Ectodermal cell (in vitro differentiated cells): ENCODE data around the gene CDHR1.

Experiments used
- H3K27ac ChIP-seq: 2 replicates; pipeline ENCODE4 v1.7.0; 2013; ENCODE audit warnings: mild to moderate bottlenecking, low read depth, low read length; ENCODE audit not compliant: insufficient read depth, poor library complexity, severe bottlenecking
- H3K27me3 ChIP-seq: 2 replicates; pipeline ENCODE4 v1.7.0; 2013; ENCODE audit warnings: mild to moderate bottlenecking, low read length; ENCODE audit not compliant: insufficient read depth, control insufficient read depth, poor library complexity, severe bottlenecking
- H3K36me3 ChIP-seq: one replicate; pipeline ENCODE4 v1.7.0; 2013; ENCODE audit warnings: low read length; ENCODE audit not compliant: control insufficient read depth, insufficient read depth
- H3K4me1 ChIP-seq: one replicate; pipeline ENCODE4 v1.7.0; 2013; ENCODE audit warnings: low read length; ENCODE audit not compliant: control insufficient read depth, insufficient read depth
- H3K4me3 ChIP-seq: 2 replicates; pipeline ENCODE4 v1.7.0; 2013; ENCODE audit warnings: low read depth, low read length, control low read depth; ENCODE audit not compliant: insufficient read depth
- H3K9me3 ChIP-seq: 2 replicates; pipeline ENCODE4 v1.7.0; 2013; ENCODE audit warnings: mild to moderate bottlenecking, low read length, moderate library complexity; ENCODE audit not compliant: control insufficient read depth
- WGBS, 2 experiments: methylation state at CpG; one replicate each; pipeline ENCODE4 v1.1.7; 2013; ENCODE audit warnings: missing lambda C conversion rate in 2 of 2; 5-methylcytosine and 5-hydroxymethylcytosine counted together

Gene CDHR1

DNA sequence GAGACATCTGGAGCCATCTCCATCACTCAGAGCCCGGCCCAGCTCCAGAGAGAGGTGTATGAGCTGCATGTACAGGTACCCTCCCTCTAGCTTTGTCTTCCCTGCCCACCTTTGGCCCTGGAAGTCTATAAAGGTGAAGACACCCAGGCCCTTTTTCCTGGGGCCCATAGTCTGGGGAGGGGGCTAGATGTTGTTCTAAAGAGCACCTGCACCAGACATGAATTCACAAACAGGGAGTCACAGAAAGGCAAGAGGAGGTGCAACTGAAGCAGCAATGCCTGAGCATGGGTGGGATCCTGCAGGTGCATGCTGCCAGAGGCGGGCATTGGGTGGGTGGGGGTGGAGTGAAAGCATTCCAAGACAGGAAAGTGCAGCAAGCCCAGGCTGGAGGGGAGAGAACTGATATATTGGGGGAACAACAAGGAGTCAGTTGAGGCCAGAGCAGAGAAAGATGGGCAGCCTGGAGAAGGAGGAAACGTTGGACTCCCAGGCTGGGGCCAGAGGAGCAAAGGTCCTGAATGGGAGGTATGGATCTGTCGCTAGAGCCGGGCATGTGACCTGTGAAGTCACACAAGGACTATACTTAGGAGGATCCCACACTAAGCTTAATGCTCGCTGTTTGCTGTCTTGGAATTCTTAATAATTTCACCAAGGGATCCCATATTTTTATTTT lies 11.7 kb downstream of the CDHR1 start:
- Histone ChIP-seq H3K36me3 (no peaks in the 10 kb centered on the region), H3K27ac (no peak overlapping the region), H3K9me3 (no peaks in the 10 kb centered on the region), H3K27me3 (no peaks in the 10 kb centered on the region), H3K4me3 (no peak overlapping the region), H3K4me1 (peaks cover 5% of the 10 kb centered on the region)
- 73 to 76% methylated on average over 6 of the region's 6 CpGs for WGBS, 2 experiments

DNA sequence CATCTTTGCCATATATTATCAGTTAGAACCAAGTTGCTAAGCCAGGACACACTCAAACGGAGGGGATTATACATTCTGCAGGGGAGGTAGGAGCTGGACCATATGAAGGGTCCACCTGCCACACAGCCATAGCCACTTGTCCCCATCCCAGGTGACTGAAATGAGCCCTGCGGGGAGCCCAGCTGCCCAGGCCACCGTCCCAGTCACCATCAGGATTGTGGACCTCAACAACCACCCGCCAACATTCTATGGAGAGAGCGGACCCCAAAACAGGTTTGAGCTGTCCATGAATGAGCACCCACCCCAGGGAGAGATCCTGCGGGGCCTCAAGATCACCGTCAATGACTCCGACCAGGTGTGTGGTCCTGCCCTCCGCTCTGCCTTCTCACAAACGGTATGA lies 13.7 kb downstream of the CDHR1 start:
- no peaks in the 10 kb centered on the region for H3K4me1 ChIP-seq
- H3K4me3 ChIP-seq: no peak overlapping the region
- no peaks in the 10 kb centered on the region for H3K27me3 ChIP-seq
- H3K9me3 ChIP-seq: no peaks in the 10 kb centered on the region
- H3K27ac ChIP-seq: no peak overlapping the region
- H3K36me3 ChIP-seq: no peaks in the 10 kb centered on the region
- WGBS, 2 experiments: 89 to 93% methylated on average over 10 of the region's 10 CpGs

- H3K36me3 ChIP-seq: no peaks in the 10 kb centered on the region
- no peaks in the 10 kb centered on the region for H3K4me1 ChIP-seq
- no peaks in the 10 kb centered on the region for H3K27me3 ChIP-seq
- WGBS, 2 experiments: 86 to 88% methylated on average over 2 of the region's 2 CpGs
- no peak overlapping the region for H3K4me3 ChIP-seq
- no peak overlapping the region for H3K27ac ChIP-seq
- H3K9me3 ChIP-seq: no peaks in the 10 kb centered on the region
These were observed 17.2 kb downstream of the CDHR1 start for GRCh38 chr10:84211566-84211965.

- H3K9me3 ChIP-seq: no peaks in the 10 kb centered on the region
- H3K36me3 ChIP-seq: no peaks in the 10 kb centered on the region
- no peak overlapping the region for H3K27ac ChIP-seq
- WGBS, 2 experiments: 85 to 91% methylated on average over 5 of the region's 5 CpGs
- no peaks in the 10 kb centered on the region for H3K27me3 ChIP-seq
- no peak overlapping the region for H3K4me3 ChIP-seq
- H3K4me1 ChIP-seq: no peaks in the 10 kb centered on the region
These were observed 17.7 kb downstream of the CDHR1 start for GRCh38 chr10:84212014-84212413.

DNA sequence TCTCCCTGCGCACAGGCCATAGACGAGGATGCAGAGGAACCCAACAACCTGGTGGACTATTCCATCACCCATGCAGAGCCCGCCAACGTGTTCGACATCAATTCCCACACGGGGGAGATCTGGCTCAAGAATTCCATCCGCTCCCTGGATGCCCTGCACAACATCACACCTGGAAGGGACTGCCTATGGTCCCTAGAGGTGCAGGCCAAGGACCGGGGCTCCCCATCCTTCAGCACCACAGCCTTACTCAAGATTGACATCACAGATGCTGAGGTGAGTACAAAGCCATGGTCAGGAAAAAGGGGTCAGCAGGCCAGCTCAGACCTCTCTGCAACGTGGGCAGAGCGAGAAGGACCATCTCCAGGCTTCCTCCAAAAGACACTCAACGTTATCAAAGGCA lies 18.7 kb downstream of the CDHR1 start:
- no peaks in the 10 kb centered on the region for H3K36me3 ChIP-seq

GRCh38 chr10:84214046-84214572 lies 19.8 kb downstream of the CDHR1 start:
- no peak overlapping the region for H3K27ac ChIP-seq
- no peak overlapping the region for H3K4me3 ChIP-seq
- 94 to 95% methylated on average over 25 of the region's 25 CpGs for WGBS, 2 experiments
- H3K36me3 ChIP-seq: no peaks in the 10 kb centered on the region
- H3K4me1 ChIP-seq: no peaks in the 10 kb centered on the region
- no peaks in the 10 kb centered on the region for H3K27me3 ChIP-seq
- no peaks in the 10 kb centered on the region for H3K9me3 ChIP-seq

More for the DNA sequence above, 18.7 kb downstream of the CDHR1 start:
- no peaks in the 10 kb centered on the region for H3K4me1 ChIP-seq
- no peaks in the 10 kb centered on the region for H3K27me3 ChIP-seq
- H3K9me3 ChIP-seq: no peaks in the 10 kb centered on the region
- no peak overlapping the region for H3K4me3 ChIP-seq
- 90 to 92% methylated on average over 11 of the region's 11 CpGs for WGBS, 2 experiments
- no peak overlapping the region for H3K27ac ChIP-seq

GRCh38 chr10:84214612-84215235 lies 20.4 kb downstream of the CDHR1 start:
- no peaks in the 10 kb centered on the region for H3K9me3 ChIP-seq
- H3K36me3 ChIP-seq: no peaks in the 10 kb centered on the region
- WGBS, 2 experiments: 69 to 72% methylated on average over 12 of the region's 12 CpGs
- H3K4me1 ChIP-seq: no peaks in the 10 kb centered on the region
- H3K27me3 ChIP-seq: no peaks in the 10 kb centered on the region
- no peak overlapping the region for H3K4me3 ChIP-seq
- H3K27ac ChIP-seq: no peak overlapping the region

DNA sequence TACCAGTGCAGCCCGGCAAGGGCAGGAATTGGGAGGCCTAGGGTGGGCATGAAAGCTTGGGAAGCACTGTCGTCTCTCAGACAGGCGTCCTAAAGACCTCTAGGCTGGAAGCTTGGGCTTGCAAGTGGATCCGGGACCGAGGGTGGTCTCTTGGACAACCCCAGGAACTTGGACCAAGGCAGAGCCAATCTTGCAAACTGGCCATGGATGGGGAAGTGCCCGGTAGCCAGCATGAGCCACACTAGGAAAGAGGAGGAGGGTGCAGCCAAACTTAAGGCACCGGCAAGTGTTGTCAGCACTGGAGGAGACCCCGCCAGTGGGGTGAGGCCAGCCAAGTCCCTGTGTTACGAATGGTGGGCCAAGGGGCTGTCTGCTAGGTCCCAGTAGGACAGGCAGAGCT lies 22.5 kb downstream of the CDHR1 start:
- Histone ChIP-seq H3K9me3 (no peaks in the 10 kb centered on the region), H3K4me3 (no peak overlapping the region), H3K36me3 (no peaks in the 10 kb centered on the region), H3K27ac (no peak overlapping the region), H3K4me1 (no peaks in the 10 kb centered on the region), H3K27me3 (no peaks in the 10 kb centered on the region)
- 89 to 95% methylated on average over 9 of the region's 9 CpGs for WGBS, 2 experiments

DNA sequence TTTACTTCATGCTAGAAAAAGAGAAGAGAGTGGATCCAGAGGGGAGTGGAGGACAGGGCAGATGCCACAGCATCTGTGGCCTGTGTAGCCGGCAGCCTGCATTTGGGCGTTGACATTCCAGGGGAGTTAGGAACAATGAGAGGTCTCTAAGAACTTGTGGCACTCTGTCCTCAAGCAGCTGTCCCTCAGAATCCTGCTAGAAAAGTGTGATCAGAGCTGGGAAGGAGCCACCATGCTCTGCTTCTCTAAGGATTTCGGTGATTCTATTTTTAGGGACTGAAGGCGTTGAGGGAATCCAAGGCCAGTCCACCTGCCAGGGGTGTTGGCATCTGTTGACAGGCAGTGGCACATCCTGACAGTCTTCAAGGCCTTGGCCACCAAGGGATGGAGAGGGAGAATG lies 23.4 kb downstream of the CDHR1 start:
- Histone ChIP-seq H3K9me3 (no peaks in the 10 kb centered on the region), H3K27me3 (no peaks in the 10 kb centered on the region), H3K4me3 (no peak overlapping the region), H3K27ac (no peak overlapping the region), H3K4me1 (no peaks in the 10 kb centered on the region), H3K36me3 (no peaks in the 10 kb centered on the region)
- 89 to 93% methylated on average over 4 of the region's 4 CpGs for WGBS, 2 experiments

- Histone ChIP-seq H3K4me1 (no peaks in the 10 kb centered on the region), H3K4me3 (no peak overlapping the region), H3K9me3 (no peaks in the 10 kb centered on the region), H3K27ac (no peak overlapping the region), H3K36me3 (no peaks in the 10 kb centered on the region), H3K27me3 (no peaks in the 10 kb centered on the region)
- WGBS, 2 experiments: 83% methylated on average over 8 of the region's 8 CpGs
These were observed 27.6 kb downstream of the CDHR1 start for GRCh38 chr10:84221916-84222315.
